ENCODE results near the gene TWF2.

The TWF2 gene

DNA sequence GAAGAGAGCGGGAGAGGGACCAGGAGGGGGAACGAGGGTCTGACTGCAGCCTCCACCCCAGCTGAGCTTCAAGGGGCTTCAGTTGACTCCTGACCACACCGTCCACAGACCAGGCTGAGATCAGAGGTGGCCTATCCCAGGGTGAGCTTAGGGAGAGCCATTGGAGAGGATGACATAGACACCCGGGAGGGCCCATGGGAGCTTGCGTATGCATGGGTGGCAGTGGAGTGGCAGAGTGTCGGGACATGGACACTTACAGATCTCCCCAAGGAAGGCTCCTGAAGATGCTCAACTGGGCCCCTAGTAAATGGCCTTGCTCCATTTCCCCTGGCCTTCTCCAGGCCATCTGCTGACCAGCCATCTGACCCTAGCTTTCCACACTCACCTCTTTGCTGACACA lies 53.6 kb downstream of the TWF2 start:
- no peak for TF ChIP-seq ZNF274 (IDR thresholded peaks at IDR 0.05; ENCODE audit: low read depth, low read length)
- no peak overlapping the region for H3K4me3 ChIP-seq (ENCODE audit: low read length)

DNA sequence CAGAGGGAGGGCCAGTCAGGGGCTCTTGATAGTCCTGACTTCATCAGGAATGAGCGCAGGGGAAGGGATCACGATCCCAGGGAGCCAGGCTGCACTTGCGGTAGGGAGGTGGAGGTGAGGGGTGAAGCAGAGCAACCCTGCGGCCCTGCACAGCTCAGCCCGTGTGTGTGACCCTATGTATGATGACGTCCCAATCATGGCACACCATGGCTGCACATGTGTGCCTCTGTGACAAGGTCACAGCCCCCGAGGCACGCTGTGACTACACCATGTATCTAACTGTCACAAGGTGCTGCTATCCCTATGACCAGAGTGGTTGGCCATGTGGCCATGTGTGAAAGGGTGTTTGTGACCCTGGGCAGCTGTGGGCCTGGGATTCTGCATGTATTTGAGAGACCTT lies 54.3 kb downstream of the TWF2 start:
- TF ChIP-seq ZNF274 (IDR thresholded peaks at IDR 0.05; ENCODE audit: low read depth, low read length): no peak
- H3K4me3 ChIP-seq (ENCODE audit: low read length): no peak overlapping the region

DNA sequence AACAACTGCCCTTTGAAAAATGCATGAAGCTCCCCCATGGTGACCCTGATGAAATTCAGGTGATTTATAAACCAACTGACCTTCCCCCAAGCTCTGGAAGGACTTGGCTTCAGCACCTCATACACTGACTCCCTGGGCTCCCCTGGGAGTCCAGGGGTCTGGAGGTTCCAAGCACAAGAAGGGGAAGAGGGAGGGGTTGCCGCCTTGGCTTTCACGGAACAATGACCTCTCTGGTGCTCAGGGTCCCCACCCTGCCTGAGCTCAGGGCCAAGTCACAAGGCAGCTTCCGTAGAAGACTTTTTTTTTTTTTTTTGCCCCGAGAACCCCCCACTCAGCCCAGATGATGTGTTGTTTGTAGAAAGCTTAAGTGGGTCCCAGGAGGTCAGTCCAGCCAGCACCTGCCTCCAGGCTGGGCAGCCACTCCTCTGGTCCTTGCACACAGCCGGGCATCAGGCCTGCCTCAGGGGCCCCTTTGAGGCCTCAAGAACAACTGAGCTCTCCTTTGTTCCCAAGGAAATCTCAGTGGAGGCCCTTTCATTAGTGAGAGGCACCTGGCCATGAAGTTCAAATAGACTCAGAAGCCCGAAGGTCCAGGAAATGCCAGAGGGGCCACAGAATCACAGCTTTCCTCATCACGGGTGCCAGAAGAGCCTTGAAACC lies 55.0 kb downstream of the TWF2 start:
- no peak overlapping the region for H3K4me3 ChIP-seq (ENCODE audit: low read length)
- no peak for TF ChIP-seq ZNF274 (IDR thresholded peaks at IDR 0.05; ENCODE audit: low read depth, low read length)

DNA sequence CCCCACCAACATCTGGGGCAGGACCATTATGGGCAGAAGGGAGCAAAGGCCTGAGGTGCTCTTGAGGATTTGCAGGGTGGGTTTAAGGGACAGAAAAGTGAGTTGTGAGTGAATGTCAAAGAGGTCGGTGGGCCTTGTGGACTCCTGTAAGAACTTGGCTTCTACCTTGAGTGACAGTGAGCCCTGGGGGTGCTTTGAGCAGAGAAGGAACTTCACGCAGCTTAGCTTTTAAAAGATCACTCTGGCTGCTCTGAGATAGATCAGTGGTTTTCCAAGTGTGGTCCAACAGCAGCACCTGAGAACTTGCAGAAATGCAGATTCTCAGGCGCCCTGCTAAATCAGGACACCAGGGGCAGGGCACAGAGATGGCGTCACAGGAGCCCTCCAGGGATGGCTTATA lies 56.3 kb downstream of the TWF2 start:
- TF ChIP-seq ZNF274 (IDR thresholded peaks at IDR 0.05; ENCODE audit: low read depth, low read length): no peak

DNA sequence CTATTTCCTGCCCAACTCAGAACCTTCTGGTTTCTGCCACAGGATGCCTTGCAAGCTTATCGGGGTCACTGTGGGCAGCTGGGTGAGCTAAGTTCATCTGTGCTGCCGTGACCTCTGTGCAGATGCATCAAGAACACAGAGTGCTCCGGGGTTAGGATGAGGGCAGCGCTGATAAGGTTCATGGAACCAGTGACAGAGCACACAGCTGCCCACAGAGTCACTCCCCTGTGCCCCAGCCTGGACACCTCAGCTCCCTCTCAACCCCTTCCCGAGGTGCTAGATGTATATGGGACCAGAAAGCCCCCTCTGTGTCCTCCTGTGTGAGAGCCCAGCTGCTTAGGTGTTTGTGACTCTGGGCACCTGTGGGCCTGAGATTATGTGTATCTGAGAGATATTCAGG lies 56.8 kb downstream of the TWF2 start:
- H3K4me3 ChIP-seq (ENCODE audit: low read length): no peak overlapping the region
- TF ChIP-seq ZNF274 (IDR thresholded peaks at IDR 0.05; ENCODE audit: low read depth, low read length): no peak

More for the DNA sequence above, 56.3 kb downstream of the TWF2 start:
- no peak overlapping the region for H3K4me3 ChIP-seq (ENCODE audit: low read length)

DNA sequence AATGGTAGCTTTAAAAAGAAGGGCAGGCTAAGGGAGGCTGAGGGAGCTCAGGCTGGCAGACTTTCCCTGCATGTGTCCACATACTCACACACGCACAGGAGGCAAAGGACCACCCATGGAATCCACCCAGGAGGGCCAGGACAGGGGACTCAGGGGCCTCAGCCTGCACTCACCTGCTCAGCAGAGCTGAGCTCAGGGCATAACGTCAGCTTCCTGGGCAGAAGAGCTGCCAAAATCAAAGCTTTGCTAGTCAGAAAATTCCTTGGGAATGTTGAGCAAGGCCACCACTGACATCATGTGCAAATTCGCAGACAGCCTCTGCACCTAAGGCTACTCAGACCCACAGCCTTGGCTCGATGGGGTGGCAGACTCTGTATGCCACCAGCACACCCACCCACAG lies 57.4 kb downstream of the TWF2 start:
- no peak overlapping the region for H3K4me3 ChIP-seq (ENCODE audit: low read length)
- no peak for TF ChIP-seq ZNF274 (IDR thresholded peaks at IDR 0.05; ENCODE audit: low read depth, low read length)
